ENCODE measurements around the gene TBC1D3B.
"Not testable (repeated sequence)": the region's sequence is repeated elsewhere in the genome, so short reads cannot be mapped to it uniquely, and the experiment has no call there.

The TBC1D3B gene

GRCh38 chr17:36130346-36130745 lies 46.1 kb downstream of the TBC1D3B start:
- no peak overlapping the region for H3K9ac ChIP-seq (ENCODE audit: insufficient read length, low read depth)
- DNase-seq (ENCODE audit: low read depth, low spot score) = no peak
- H3K9me3 ChIP-seq (ENCODE audit: insufficient read depth, low read length) = peaks cover 9% of the 10 kb centered on the region
- H3K27me3 ChIP-seq (ENCODE audit: insufficient read depth, insufficient read length) = no peaks in the 10 kb centered on the region
- no peaks in the 10 kb centered on the region for H3K36me3 ChIP-seq (ENCODE audit: insufficient read depth, insufficient read length, low read length)
- no peak overlapping the region for H3K4me3 ChIP-seq (ENCODE audit: insufficient read length, low read depth)
- TF ChIP-seq SUZ12 (IDR thresholded peaks at IDR 0.05; ENCODE audit: extremely low read depth, insufficient read depth, insufficient read length) = no peak
- no peaks in the 10 kb centered on the region for H3K4me1 ChIP-seq (ENCODE audit: insufficient read depth, insufficient read length)

- H3K4me3 ChIP-seq (ENCODE audit: insufficient read length, low read depth) = no peak overlapping the region
- no peak for DNase-seq (ENCODE audit: low read depth, low spot score)
- no peaks in the 10 kb centered on the region for H3K36me3 ChIP-seq (ENCODE audit: insufficient read depth, insufficient read length, low read length)
- peaks cover 17% of the 10 kb centered on the region for H3K9me3 ChIP-seq (ENCODE audit: insufficient read depth, low read length)
- H3K27me3 ChIP-seq (ENCODE audit: insufficient read depth, insufficient read length) = no peaks in the 10 kb centered on the region
- no peak overlapping the region for H3K9ac ChIP-seq (ENCODE audit: insufficient read length, low read depth)
- no peaks in the 10 kb centered on the region for H3K4me1 ChIP-seq (ENCODE audit: insufficient read depth, insufficient read length)
- TF ChIP-seq YY1 (IDR thresholded peaks at IDR 0.05; ENCODE audit: insufficient read depth, insufficient read length) = no peak
- TF ChIP-seq ZNF274 (IDR thresholded peaks at IDR 0.05; ENCODE audit: low read depth, low read length) = no peak
- no peak for TF ChIP-seq SUZ12 (IDR thresholded peaks at IDR 0.05; ENCODE audit: extremely low read depth, insufficient read depth, insufficient read length)
These were observed 46.8 kb downstream of the TBC1D3B start for GRCh38 chr17:36129616-36130015.

DNA sequence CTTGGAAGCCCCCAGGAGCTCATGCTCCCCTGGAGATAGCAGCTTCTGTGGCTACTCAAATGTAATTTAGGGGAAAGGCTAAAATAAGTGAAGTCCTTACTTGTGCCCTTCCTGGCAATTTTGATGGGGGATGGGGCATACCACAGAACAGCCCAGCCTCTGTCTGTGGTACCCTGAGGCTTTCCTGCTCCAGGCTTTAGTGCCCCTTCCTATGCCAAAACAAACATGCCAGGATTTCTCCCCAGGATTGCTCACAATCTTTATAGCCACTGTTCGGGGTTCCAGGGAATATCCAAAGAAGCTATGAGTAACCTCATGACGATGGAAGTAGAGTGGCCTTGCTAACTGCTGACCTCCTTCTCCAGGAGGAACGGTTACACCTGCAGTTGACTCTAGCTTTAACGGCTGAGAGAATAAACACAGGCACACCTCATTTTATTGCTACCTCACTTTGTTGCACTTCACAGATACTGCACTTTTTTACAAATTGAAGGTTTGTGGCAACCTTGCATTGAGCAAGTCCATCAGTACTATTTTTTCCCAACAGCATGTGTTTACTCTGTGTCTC lies 47.9 kb downstream of the TBC1D3B start:
- H3K4me3 ChIP-seq (ENCODE audit: insufficient read length, low read depth) = no peak overlapping the region
- no peak overlapping the region for H3K9ac ChIP-seq (ENCODE audit: insufficient read length, low read depth)
- H3K4me1 ChIP-seq (ENCODE audit: insufficient read depth, insufficient read length) = no peaks in the 10 kb centered on the region
- no peaks in the 10 kb centered on the region for H3K27me3 ChIP-seq (ENCODE audit: insufficient read depth, insufficient read length)
- no peak for DNase-seq (ENCODE audit: low read depth, low spot score)
- TF ChIP-seq SUZ12 (IDR thresholded peaks at IDR 0.05; ENCODE audit: extremely low read depth, insufficient read depth, insufficient read length) (no peak), ZNF274 (IDR thresholded peaks at IDR 0.05; ENCODE audit: low read depth, low read length) (no peak), YY1 (IDR thresholded peaks at IDR 0.05; ENCODE audit: insufficient read depth, insufficient read length) (no peak)
- H3K9me3 ChIP-seq (ENCODE audit: insufficient read depth, low read length) = peaks cover 24% of the 10 kb centered on the region
- no peaks in the 10 kb centered on the region for H3K36me3 ChIP-seq (ENCODE audit: insufficient read depth, insufficient read length, low read length)

- Histone ChIP-seq H3K9ac (ENCODE audit: insufficient read length, low read depth) (no peak overlapping the region), H3K9me3 (ENCODE audit: insufficient read depth, low read length) (peaks cover 24% of the 10 kb centered on the region), H3K27me3 (ENCODE audit: insufficient read depth, insufficient read length) (no peaks in the 10 kb centered on the region), H3K4me1 (ENCODE audit: insufficient read depth, insufficient read length) (no peaks in the 10 kb centered on the region), H3K36me3 (ENCODE audit: insufficient read depth, insufficient read length, low read length) (no peaks in the 10 kb centered on the region), H3K4me3 (ENCODE audit: insufficient read length, low read depth) (no peak overlapping the region)
- DNase-seq (ENCODE audit: low read depth, low spot score) = no peak
- TF ChIP-seq YY1 (IDR thresholded peaks at IDR 0.05; ENCODE audit: insufficient read depth, insufficient read length) (no peak), SUZ12 (IDR thresholded peaks at IDR 0.05; ENCODE audit: extremely low read depth, insufficient read depth, insufficient read length) (no peak), ZNF274 (IDR thresholded peaks at IDR 0.05; ENCODE audit: low read depth, low read length) (no peak)
These were observed 48.5 kb downstream of the TBC1D3B start for GRCh38 chr17:36127911-36128310.

- Histone ChIP-seq H3K9ac (ENCODE audit: insufficient read length, low read depth) (no peak overlapping the region), H3K27me3 (ENCODE audit: insufficient read depth, insufficient read length) (no peaks in the 10 kb centered on the region), H3K4me1 (ENCODE audit: insufficient read depth, insufficient read length) (no peaks in the 10 kb centered on the region), H3K9me3 (ENCODE audit: insufficient read depth, low read length) (peaks cover 24% of the 10 kb centered on the region), H3K36me3 (ENCODE audit: insufficient read depth, insufficient read length, low read length) (no peaks in the 10 kb centered on the region), H3K4me3 (ENCODE audit: insufficient read length, low read depth) (no peak overlapping the region)
- TF ChIP-seq YY1 (IDR thresholded peaks at IDR 0.05; ENCODE audit: insufficient read depth, insufficient read length) (no peak), ZNF274 (IDR thresholded peaks at IDR 0.05; ENCODE audit: low read depth, low read length) (no peak), SUZ12 (IDR thresholded peaks at IDR 0.05; ENCODE audit: extremely low read depth, insufficient read depth, insufficient read length) (no peak)
- DNase-seq (ENCODE audit: low read depth, low spot score) = no peak
These were observed 49.1 kb downstream of the TBC1D3B start for GRCh38 chr17:36127199-36127893.

- no peaks in the 10 kb centered on the region for H3K4me1 ChIP-seq (ENCODE audit: insufficient read depth, insufficient read length)
- no peaks in the 10 kb centered on the region for H3K36me3 ChIP-seq (ENCODE audit: insufficient read depth, insufficient read length, low read length)
- no peak overlapping the region for H3K9ac ChIP-seq (ENCODE audit: insufficient read length, low read depth)
- peaks cover 24% of the 10 kb centered on the region for H3K9me3 ChIP-seq (ENCODE audit: insufficient read depth, low read length)
- TF ChIP-seq YY1 (IDR thresholded peaks at IDR 0.05; ENCODE audit: insufficient read depth, insufficient read length) = no peak
- TF ChIP-seq SUZ12 (IDR thresholded peaks at IDR 0.05; ENCODE audit: extremely low read depth, insufficient read depth, insufficient read length) = no peak
- no peak for TF ChIP-seq ZNF274 (IDR thresholded peaks at IDR 0.05; ENCODE audit: low read depth, low read length)
- no peak overlapping the region for H3K4me3 ChIP-seq (ENCODE audit: insufficient read length, low read depth)
- no peaks in the 10 kb centered on the region for H3K27me3 ChIP-seq (ENCODE audit: insufficient read depth, insufficient read length)
- no peak for DNase-seq (ENCODE audit: low read depth, low spot score)
These were observed 51.3 kb downstream of the TBC1D3B start for GRCh38 chr17:36124879-36125824.

DNA sequence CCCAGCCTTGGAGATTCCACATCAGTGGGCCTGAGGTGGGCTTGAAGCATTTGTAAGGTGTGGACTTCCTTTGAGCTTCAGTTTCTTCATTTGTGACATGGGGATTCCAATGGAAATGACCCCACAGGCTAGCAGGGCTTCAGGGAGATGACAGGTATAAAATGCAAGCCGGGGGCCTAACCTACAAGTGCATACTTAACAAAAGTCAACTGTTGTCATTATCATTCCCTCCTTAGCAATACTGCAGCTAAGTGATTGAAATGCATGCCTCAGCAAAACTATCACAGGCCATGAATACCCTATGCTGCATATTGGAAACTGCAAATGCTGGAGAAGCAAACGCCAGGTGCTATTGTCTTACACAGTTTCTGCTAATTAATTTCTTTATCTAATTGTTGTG lies 53.0 kb downstream of the TBC1D3B start:
- Histone ChIP-seq H3K36me3 (ENCODE audit: insufficient read depth, insufficient read length, low read length) (no peaks in the 10 kb centered on the region), H3K9me3 (ENCODE audit: insufficient read depth, low read length) (peaks cover 24% of the 10 kb centered on the region), H3K4me1 (ENCODE audit: insufficient read depth, insufficient read length) (peaks cover under 1% of the 10 kb centered on the region), H3K9ac (ENCODE audit: insufficient read length, low read depth) (no peak overlapping the region), H3K27me3 (ENCODE audit: insufficient read depth, insufficient read length) (no peaks in the 10 kb centered on the region), H3K4me3 (ENCODE audit: insufficient read length, low read depth) (no peak overlapping the region)
- DNase-seq (ENCODE audit: low read depth, low spot score) = peak; percentile 36
- TF ChIP-seq YY1 (IDR thresholded peaks at IDR 0.05; ENCODE audit: insufficient read depth, insufficient read length) (no peak), SUZ12 (IDR thresholded peaks at IDR 0.05; ENCODE audit: extremely low read depth, insufficient read depth, insufficient read length) (no peak), ZNF274 (IDR thresholded peaks at IDR 0.05; ENCODE audit: low read depth, low read length) (no peak)

DNA sequence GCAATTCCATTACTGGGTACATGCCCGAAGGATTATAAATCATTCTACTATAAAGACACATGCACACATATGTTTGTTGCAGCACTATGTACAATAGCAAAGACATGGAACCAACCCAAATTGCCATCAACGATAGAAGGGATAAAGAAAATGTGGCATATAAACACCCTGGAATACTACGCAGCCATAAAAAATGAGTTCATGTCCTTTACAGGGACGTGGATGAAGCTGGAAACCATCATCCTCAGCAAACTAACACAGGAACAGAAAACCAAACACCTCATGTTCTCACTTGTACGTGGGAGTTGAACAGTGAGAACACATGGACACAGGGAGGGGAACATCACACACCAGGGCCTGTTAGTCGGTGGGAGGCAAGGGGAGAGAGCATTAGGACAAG lies 55.3 kb downstream of the TBC1D3B start:
- H3K9ac ChIP-seq (ENCODE audit: insufficient read length, low read depth); H3K36me3 ChIP-seq (ENCODE audit: insufficient read depth, insufficient read length, low read length); H3K27me3 ChIP-seq (ENCODE audit: insufficient read depth, insufficient read length); DNase-seq (ENCODE audit: low read depth, low spot score); H3K4me1 ChIP-seq (ENCODE audit: insufficient read depth, insufficient read length); H3K4me3 ChIP-seq (ENCODE audit: insufficient read length, low read depth): not testable (repeated sequence)
- H3K9me3 ChIP-seq (ENCODE audit: insufficient read depth, low read length) = peaks cover 22% of the 10 kb centered on the region
